Stomach smooth muscle (tissue), 2 donors: ENCODE measurements around the gene DLX6.

Experiments
- H3K27ac ChIP-seq: one replicate; pipeline ENCODE4 v1.7.0; 2013; ENCODE audit warnings: mild to moderate bottlenecking, low read length, inconsistent platforms
- H3K27me3 ChIP-seq, 2 donors: one replicate each; pipeline ENCODE4 v1.7.0; 2013; ENCODE audit warnings: low read length in 2 of 2; ENCODE audit not compliant: insufficient read depth in 2 of 2, control insufficient read depth in 1 of 2
- H3K36me3 ChIP-seq, 2 donors: one replicate each; pipeline ENCODE4 v1.7.0; 2013; ENCODE audit warnings: low read length in 2 of 2; ENCODE audit not compliant: control insufficient read depth in 2 of 2, insufficient read depth in 2 of 2
- H3K4me1 ChIP-seq: one replicate; pipeline ENCODE4 v1.7.0; 2013; ENCODE audit warnings: low read length; ENCODE audit not compliant: control insufficient read depth, insufficient read depth
- H3K4me3 ChIP-seq, 2 donors: one replicate each; pipeline ENCODE4 v1.7.0; 2013; ENCODE audit warnings: low read length in 2 of 2
- H3K9ac ChIP-seq, 2 donors: one replicate each; pipeline ENCODE4 v1.7.0; 2013; ENCODE audit warnings: low read length in 2 of 2, mild to moderate bottlenecking in 1 of 2
- H3K9me3 ChIP-seq, 2 donors: one replicate each; pipeline ENCODE4 v1.7.0; 2013; ENCODE audit warnings: low read length in 2 of 2; ENCODE audit not compliant: control insufficient read depth in 2 of 2
- donor health status: healthy.
- donor health status: Pancreatic carcinoma.

The DLX6 gene

DNA sequence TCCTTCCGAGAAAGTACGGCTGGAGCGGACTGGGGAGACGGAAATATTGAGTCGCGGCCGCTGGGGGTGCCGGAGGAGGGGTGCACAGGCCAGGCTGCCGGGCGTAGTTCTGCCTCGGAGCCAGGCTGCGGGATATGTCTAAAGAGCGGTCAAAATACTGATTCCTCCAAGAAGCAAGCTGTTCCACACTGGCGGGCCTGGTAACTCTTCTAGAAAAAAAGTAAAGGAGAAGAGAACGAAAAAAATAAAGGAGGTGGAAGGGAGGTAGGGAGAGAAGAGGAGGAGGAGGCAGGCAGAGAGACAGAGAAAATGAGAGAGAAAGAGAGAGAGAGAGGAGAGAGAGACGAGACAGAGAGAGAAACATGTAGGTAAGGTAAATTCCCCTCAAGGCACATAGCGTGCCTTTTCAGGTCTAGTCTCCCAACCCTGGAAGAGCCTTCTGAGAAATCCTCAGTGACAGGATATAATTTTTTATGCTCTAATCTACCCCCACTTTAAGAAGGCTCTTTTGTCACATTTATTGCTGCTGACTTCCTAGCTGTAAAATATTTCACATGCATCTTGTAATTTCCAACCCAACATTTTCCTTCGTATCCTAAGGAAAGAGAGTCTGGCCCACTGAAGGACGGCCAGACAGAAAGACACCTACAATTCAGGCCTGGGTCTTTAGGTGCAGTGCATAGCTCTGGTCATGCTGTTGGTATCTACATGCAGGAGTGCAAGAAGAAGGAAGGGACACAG lies 13.6 kb downstream of the DLX6 start:
- Histone ChIP-seq H3K4me1 (peaks cover 18% of the 10 kb centered on the region), H3K27ac (no peak overlapping the region), H3K27me3 (peaks cover 77 to 92% of the 10 kb centered on the region in 2 donors), H3K4me3 (no peak overlapping the region), H3K36me3 (no peaks in the 10 kb centered on the region), H3K9ac (no peak overlapping the region), H3K9me3 (no peaks in the 10 kb centered on the region)

DNA sequence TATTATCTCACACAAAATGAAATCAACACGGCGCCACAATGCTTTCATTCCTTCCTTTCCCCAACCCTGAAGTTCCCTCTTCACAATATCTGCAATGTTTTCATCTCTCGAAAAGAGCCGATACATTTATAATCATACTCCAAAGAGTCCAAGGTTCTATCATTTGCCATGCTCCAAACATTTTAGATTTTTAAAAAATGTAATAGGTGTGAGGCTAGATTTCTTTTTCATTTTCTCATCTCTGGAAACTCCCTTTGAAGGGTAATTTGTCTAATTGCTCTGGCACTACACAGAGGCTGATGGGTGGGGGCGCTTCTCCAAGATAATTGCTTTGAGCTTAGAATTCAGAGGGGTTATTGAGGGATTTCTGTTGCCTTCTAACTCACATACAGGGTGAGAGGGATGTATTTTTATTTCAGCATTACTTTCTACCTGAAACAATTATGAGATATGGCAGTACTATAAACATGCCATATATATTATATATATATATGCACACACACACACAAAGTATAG lies 14.4 kb downstream of the DLX6 start:
- Histone ChIP-seq H3K36me3 (no peaks in the 10 kb centered on the region), H3K4me1 (peaks cover 26% of the 10 kb centered on the region), H3K4me3 (no peak overlapping the region), H3K9me3 (no peaks in the 10 kb centered on the region), H3K27me3 (peaks cover 79 to 92% of the 10 kb centered on the region in 2 donors), H3K27ac (no peak overlapping the region), H3K9ac (no peak overlapping the region)

DNA sequence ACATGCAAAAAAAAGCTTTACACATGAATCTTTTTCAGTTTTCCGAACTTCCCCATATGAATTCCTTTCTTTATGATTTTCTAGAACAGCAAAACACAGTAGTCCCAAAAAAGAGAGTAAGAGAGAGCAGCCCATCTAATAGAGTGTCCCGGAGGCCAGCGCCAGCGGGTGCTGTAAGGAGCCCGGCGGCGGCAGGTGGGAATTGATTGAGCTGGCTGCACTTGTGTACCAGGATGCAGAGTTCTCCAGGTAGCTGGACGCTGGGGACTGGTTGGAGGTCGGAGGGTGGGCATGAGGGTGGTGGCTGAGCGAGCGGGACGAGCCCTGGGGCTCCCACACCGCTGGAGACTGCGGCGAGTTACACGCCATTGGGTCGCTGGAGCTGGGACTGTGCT lies 15.2 kb downstream of the DLX6 start:
- Histone ChIP-seq H3K27me3 (peaks cover 81 to 92% of the 10 kb centered on the region in 2 donors), H3K4me1 (peaks cover 28% of the 10 kb centered on the region)

DNA sequence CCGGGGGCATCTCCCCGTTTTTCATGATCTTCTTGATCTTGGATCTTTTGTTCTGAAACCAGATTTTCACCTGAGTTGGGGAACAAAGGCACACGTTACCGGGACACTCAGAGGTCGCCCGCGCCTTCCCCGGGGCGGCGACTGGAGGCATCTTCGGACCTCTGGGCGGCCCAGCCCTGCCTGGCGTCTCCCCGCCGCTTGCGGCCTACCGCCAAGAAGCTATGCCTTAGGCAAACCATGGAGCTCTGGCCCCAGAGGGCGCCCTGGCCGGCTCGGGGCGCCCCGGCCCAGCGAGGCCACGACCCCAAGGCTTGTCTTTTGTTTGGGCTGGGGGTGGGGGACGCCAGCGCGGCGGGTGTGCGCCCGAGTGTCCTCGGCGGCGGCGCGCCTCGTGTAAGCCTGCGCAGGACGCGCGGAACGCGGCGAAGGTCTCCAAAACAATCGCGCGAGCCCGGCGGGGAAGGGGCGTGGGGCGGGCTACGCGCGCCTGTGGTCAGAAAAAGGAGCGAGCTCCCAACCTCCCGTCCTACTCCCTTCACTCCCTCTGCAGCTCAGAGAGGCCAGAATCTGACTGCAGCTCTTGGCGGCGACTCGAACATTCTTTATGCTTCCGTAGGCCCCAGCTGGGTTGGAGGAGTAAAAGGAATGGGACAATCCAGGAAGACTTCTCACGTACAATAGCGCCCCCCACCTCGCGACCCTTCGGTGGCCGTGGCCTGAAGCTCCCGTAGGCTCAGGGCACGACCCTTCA lies 15.8 kb downstream of the DLX6 start:
- no peaks in the 10 kb centered on the region for H3K9me3 ChIP-seq
- H3K4me3 ChIP-seq, result no peak overlapping the region
- no peaks in the 10 kb centered on the region for H3K36me3 ChIP-seq
- H3K4me1 ChIP-seq, result peaks cover 30% of the 10 kb centered on the region
- H3K27me3 ChIP-seq, result peaks cover 84 to 92% of the 10 kb centered on the region in 2 donors
- H3K27ac ChIP-seq, result no peak overlapping the region
- H3K9ac ChIP-seq, result no peak overlapping the region

More for the DNA sequence above, 15.2 kb downstream of the DLX6 start:
- no peak overlapping the region for H3K9ac ChIP-seq
- no peak overlapping the region for H3K27ac ChIP-seq
- H3K36me3 ChIP-seq, result no peaks in the 10 kb centered on the region
- H3K4me3 ChIP-seq, result no peak overlapping the region
- H3K9me3 ChIP-seq, result no peaks in the 10 kb centered on the region

DNA sequence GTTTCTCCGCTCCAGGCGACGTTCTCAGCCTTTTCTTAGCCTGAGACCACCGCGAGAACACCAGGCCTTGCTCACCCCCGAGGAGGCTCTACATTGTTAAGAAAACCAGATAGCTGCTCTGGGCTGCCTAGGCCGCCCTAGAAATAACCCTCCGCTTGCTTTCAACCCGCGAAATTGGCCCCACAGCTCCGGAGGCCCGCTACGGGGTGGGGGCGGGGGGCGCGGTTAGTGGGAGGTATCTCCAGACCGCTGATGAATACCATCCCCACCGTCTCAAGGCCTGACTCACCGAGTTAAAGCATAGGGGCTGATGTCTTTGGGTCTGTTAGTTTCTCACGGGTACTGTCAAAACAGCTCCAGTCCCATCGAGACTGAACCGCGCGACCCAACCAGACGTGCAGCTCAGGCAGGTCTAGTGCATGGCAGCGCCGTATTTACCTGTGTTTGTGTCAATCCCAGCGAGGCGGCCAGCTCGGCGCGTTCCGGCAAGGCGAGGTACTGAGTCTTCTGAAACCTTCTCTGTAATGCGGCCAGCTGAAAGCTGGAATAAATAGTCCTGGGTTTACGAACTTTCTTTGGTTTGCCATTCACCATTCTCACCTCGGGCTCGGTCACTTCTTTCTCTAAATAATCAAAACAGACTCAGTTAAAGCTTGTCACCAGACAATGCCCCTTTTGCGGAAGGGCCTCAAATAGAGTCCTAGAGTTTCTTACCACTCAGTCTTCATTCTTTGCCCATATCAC lies 16.6 kb downstream of the DLX6 start:
- Histone ChIP-seq H3K27ac (no peak overlapping the region), H3K36me3 (no peaks in the 10 kb centered on the region), H3K4me1 (peaks cover 32% of the 10 kb centered on the region), H3K4me3 (no peak overlapping the region), H3K9me3 (no peaks in the 10 kb centered on the region), H3K9ac (no peak overlapping the region), H3K27me3 (peaks cover 84 to 92% of the 10 kb centered on the region in 2 donors)

DNA sequence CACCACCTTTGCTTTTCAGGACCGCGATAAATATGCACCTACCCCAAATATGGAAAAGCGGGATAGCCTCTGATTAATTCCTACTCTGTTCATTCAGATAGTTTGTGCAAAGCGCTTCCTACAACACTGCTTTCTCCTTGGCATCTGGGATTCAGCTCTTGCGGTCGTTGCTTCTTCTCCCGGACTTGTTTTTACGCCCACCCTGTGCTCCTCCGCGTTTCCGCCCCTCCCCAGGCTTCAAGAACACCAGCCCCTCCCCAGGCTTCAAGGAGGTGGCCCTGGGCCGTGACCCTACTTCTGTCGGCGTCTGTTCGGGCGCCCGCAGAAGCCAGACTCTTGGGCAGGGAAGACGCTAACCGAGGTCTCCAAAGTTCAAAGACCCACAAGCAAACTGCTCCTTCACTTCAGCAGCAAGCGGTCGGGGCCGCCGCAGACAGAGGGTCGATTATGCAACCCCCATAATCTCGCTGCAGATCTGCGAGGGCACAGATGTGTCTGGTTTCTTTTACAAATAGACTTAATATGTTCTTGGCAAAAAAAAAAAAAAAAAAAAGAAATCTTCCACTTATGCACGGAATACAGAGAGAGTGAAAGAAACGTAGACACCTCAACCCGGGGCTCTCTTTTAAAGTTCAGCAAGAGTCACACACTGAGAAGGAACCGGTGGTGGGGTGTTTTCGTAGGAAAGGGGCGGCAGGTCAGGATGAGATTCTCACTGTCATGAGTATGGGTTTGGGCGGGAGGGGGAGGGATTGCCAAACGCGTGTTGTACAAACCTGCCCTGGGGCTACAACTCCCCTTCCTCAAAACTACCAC lies 17.3 kb downstream of the DLX6 start:
- no peaks in the 10 kb centered on the region for H3K9me3 ChIP-seq
- peaks cover 79 to 91% of the 10 kb centered on the region in 2 donors for H3K27me3 ChIP-seq
- H3K27ac ChIP-seq, result no peak overlapping the region
- H3K4me3 ChIP-seq, result no peak overlapping the region
- no peak overlapping the region for H3K9ac ChIP-seq
- peaks cover 37% of the 10 kb centered on the region for H3K4me1 ChIP-seq
- no peaks in the 10 kb centered on the region for H3K36me3 ChIP-seq

DNA sequence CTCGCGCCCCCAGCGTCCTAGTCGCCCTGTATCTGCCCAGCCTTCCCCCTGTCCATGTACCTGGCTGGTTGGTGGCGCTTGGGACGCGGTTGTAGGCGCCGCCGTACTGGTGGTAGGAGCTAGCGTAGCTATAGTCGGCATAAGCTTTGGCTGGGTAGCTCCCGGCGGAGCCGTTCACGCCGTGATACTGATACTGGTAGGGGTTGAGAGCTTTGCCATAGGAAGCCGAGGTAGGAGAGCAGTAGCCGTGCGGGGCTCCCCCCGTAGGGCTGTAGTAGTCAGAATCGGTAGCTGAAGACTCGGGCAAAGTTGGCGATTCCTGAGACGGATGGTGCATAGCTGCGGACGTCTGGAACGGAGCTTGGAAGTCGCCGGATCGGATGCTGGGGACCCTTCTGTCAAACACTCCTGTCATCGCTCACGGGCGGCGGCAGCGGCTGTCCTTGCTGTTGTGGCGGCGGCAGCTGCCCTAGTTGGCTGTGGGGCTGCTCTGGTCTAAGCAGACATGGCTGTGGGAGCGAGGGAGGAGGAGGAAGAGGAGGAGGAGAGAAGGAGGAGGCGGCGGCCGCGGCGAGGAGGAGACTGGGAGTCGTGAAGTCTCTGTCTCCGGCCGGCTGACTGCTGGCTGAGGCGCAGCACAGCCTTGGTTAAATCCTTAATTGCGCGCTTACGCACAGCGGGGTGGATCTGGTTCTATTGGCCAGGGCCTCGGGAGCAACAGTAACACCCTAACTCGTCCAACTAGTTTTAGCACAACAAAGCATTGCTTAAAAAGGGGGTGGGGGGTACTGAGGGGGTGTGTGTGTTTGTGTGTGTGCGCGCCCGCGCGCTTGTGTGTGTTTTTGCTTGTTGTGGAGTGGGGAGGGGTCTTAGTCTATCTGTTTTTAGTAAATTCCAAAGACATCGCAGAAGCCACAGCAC lies 19.1 kb downstream of the DLX6 start, which contains the start of gene DLX5:
Gene DLX5 (minus strand): TSS at position 623 of the 921 bp plus-strand sequence. CDS start 208 bp downstream, at position 415.
- peaks cover 32% of the 10 kb centered on the region for H3K4me1 ChIP-seq
- H3K27ac ChIP-seq, result no peak within 1 kb of the TSS
- H3K9me3 ChIP-seq, result no peaks in the 10 kb centered on the region
- peak within 1 kb of the TSS; percentile 66 to 69 for H3K4me3 ChIP-seq
- no peaks in the 10 kb centered on the region for H3K36me3 ChIP-seq
- peaks cover 67 to 81% of the 10 kb centered on the region in 2 donors for H3K27me3 ChIP-seq
- no peak within 1 kb of the TSS for H3K9ac ChIP-seq

DNA sequence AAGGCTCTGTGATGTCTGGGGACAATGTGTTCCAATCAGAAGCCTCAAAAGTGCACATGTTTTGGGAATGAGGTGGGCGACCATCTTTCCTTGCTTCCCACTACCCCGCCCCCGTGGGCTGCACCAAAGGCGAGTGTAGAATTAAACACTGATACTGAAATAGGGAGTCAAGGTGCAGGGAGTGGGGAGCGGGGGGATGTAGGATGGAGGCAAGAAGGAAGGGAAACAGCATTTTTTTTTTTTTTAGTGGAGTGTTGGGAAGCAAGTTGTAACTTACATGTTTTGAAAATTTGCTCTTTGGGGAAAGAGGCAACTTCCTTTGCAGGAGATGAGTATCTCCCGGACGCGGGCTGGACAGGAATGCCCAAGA lies 19.8 kb downstream of the DLX6 start:
- H3K27me3 ChIP-seq, result peaks cover 62 to 74% of the 10 kb centered on the region in 2 donors
- peak overlapping the region; percentile 66 to 69 for H3K4me3 ChIP-seq
- H3K9ac ChIP-seq, result no peak overlapping the region
- H3K4me1 ChIP-seq, result peaks cover 32% of the 10 kb centered on the region
- H3K9me3 ChIP-seq, result no peaks in the 10 kb centered on the region
- no peaks in the 10 kb centered on the region for H3K36me3 ChIP-seq
- no peak overlapping the region for H3K27ac ChIP-seq

DNA sequence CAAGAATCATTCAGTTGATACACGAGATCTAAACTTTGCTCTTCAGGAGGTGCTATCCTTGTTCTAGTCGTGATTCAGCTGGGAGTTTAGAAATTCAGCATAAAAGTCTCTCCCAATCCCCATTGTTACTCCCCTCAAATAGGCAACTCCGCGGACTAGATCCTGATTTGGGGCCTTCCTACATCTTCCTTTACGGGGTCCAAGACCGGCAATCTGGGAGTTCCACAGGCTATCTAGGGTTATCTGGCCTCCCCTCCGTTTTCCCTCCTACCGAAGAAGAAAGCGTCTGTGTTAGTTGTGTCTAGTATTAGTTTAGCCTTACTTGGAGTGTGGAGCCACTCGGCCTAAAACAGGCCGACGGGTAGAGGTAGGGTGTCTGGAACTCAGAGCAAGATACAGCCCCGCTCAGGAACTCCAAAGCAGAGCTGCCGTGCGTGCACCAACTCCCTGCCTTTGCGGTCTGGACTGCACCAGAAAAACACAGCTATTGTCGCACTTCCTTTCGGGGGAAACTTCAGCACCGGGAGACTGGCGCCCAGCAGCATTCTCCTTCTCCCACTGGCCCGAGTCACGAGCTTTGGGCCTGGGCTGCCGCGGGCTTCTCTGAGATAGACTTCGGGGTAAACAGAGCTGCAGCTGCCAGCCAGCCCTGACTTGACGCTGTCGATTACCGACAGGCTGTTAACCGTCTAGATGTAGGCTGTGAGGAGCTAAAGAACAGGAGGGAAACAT lies 20.8 kb downstream of the DLX6 start:
- Histone ChIP-seq H3K4me3 (peak overlapping the region in 1 of 2 donors; percentile 73), H3K27me3 (peaks cover 57 to 64% of the 10 kb centered on the region in 2 donors), H3K27ac (no peak overlapping the region), H3K9ac (no peak overlapping the region), H3K36me3 (no peaks in the 10 kb centered on the region), H3K9me3 (no peaks in the 10 kb centered on the region), H3K4me1 (peaks cover 32% of the 10 kb centered on the region)
